Measurements from ENCODE around the gene PTP4A1.

DNA sequence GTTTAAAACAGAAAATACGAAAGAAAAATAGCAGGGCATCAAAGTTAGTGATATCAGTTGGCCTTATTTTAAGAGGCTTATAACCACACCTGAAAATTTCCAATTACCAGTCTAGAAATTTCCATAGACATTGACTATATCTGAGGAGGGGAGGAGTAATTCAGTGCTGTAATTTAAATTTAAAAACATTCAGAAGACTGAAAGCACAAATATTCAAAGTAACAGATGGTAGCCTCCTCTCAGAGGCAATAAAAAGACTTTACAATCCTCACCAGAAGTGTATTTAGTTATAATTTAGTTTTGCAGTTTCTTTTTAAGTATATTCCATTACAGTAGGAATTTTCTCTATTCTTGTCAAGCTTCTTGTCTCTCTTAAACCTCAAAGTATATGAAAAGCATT is 18.4 kb upstream of the PTP4A1 start:
- TF ChIP-seq, protein P1, sequence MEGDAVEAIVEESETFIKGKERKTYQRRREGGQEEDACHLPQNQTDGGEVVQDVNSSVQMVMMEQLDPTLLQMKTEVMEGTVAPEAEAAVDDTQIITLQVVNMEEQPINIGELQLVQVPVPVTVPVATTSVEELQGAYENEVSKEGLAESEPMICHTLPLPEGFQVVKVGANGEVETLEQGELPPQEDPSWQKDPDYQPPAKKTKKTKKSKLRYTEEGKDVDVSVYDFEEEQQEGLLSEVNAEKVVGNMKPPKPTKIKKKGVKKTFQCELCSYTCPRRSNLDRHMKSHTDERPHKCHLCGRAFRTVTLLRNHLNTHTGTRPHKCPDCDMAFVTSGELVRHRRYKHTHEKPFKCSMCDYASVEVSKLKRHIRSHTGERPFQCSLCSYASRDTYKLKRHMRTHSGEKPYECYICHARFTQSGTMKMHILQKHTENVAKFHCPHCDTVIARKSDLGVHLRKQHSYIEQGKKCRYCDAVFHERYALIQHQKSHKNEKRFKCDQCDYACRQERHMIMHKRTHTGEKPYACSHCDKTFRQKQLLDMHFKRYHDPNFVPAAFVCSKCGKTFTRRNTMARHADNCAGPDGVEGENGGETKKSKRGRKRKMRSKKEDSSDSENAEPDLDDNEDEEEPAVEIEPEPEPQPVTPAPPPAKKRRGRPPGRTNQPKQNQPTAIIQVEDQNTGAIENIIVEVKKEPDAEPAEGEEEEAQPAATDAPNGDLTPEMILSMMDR (conservative IDR thresholded peaks at IDR 0.05; ENCODE audit: low read depth, low read length), result no peak
- no peak for TF ChIP-seq SMC3 (IDR thresholded peaks at IDR 0.05; ENCODE audit: low read depth, low read length)
- TF ChIP-seq RCOR1 (IDR thresholded peaks at IDR 0.05; ENCODE audit: insufficient replicate concordance, low read length), result no peak
- TF ChIP-seq, protein P2, sequence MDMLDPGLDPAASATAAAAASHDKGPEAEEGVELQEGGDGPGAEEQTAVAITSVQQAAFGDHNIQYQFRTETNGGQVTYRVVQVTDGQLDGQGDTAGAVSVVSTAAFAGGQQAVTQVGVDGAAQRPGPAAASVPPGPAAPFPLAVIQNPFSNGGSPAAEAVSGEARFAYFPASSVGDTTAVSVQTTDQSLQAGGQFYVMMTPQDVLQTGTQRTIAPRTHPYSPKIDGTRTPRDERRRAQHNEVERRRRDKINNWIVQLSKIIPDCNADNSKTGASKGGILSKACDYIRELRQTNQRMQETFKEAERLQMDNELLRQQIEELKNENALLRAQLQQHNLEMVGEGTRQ (IDR thresholded peaks at IDR 0.05; ENCODE audit: low read depth, low read length), result no peak
- TF ChIP-seq POLR2A (IDR thresholded peaks at IDR 0.05; ENCODE audit: low read depth, low read length), result no peak
